ENCODE results near the gene KIRREL2. TPM values are rescaled to one million over a fixed set of nuclear protein-coding genes. Genes with fewer than 3 reads are reported as not detected.
"Not testable (repeated sequence)": the region's sequence is repeated elsewhere in the genome, so short reads cannot be mapped to it uniquely, and the experiment has no call there.

Gene KIRREL2
- total RNA-seq, 5 donors from 2014 or later (not counting 1 experiment from before 2014, with no cell fraction given) = 0.16 to 0.28 (median 0.25) TPM

DNA sequence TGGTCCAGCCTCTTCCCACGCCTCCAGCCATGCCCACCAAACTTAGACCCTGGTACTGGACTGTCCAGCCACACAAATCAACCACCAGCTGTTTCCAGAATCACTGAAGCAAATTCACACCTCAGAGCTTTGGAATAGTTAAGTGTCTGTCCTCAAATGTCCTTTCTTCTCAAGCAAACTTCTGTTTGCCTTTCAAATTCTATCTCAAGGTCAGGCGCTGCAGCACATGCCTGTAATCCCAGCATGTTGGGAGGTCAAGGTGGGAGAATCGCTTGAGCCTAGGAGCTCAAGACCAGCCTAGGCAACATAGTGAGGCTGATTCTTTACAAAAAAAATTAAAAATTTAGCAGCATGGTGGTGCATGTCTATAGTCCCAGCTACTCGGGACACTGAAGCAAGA is 24.7 kb upstream of the KIRREL2 start:
- Mint-ChIP-seq H3K9me3 (no peaks in the 10 kb centered on the region), H3K36me3 (no peaks in the 10 kb centered on the region), H3K27me3 (peaks cover 27 to 61% of the 10 kb centered on the region in 2 donors), H3K27ac (no peak overlapping the region), H3K4me1 (no peaks in the 10 kb centered on the region), H3K4me3 (no peak overlapping the region)
- no peak overlapping the region for H3K27ac ChIP-seq (ENCODE audit: low read length)
- H3K4me1 ChIP-seq (ENCODE audit: control insufficient read depth in 1 of 2, extremely low read depth in 1 of 2, insufficient read depth in 2 of 2, low read length in 2 of 2) = no peaks in the 10 kb centered on the region
- peaks cover 0 to 67% of the 10 kb centered on the region in 2 experiments for H3K27me3 ChIP-seq (replicated peaks in 1 of 2; ENCODE audit: control insufficient read depth in 2 of 2, extremely low read depth in 1 of 2, insufficient read depth in 2 of 2, low read length in 1 of 2)
- ATAC-seq (replicated peaks in 1 of 4) = no peak
- no peaks in the 10 kb centered on the region for H3K36me3 ChIP-seq (ENCODE audit: control insufficient read depth in 2 of 2, extremely low read depth in 1 of 2, insufficient read depth in 1 of 2, low read length in 1 of 2)
- ChIA-PET POLR2A (no interaction called here), CTCF (no interaction called here)
- no peak overlapping the region for H3K4me3 ChIP-seq (ENCODE audit: control insufficient read depth in 1 of 2, extremely low read depth in 1 of 2, low read length in 1 of 2)
- H3K9me3 ChIP-seq = no peaks in the 10 kb centered on the region
- 33% methylated on average over 1 of the region's 4 CpGs for WGBS (ENCODE audit: insufficient coverage)
- DNase-seq = no peak

DNA sequence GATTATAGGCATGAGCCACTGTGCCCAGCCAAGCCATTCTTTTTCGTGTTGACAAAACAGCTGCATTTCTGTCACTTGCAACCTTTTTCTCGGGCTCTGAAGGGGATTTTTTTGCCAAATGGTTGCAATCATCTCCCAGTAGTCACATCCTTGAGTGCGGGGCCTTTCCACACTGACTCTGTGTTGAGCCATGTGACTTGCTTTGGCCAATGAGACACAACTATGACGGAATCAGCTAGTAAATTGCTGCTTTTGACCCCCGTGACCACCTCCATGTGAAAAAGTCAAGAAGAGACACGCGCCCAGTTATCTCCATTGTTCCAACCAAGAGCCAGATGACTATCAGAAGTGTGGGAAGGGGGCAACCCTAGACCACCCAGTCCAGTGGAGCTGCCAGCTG is 22.7 kb upstream of the KIRREL2 start:
- no peaks in the 10 kb centered on the region for H3K36me3 ChIP-seq (ENCODE audit: control insufficient read depth in 2 of 2, extremely low read depth in 1 of 2, insufficient read depth in 1 of 2, low read length in 1 of 2)
- no peak overlapping the region for H3K4me3 ChIP-seq (ENCODE audit: control insufficient read depth in 1 of 2, extremely low read depth in 1 of 2, low read length in 1 of 2)
- H3K4me3 Mint-ChIP-seq = no peak overlapping the region
- DNase-seq (no peak), ATAC-seq (replicated peaks in 1 of 4) (no peak)
- no peak overlapping the region for H3K27ac ChIP-seq (ENCODE audit: low read length)
- H3K4me1 Mint-ChIP-seq = no peaks in the 10 kb centered on the region
- H3K4me1 ChIP-seq (ENCODE audit: control insufficient read depth in 1 of 2, extremely low read depth in 1 of 2, insufficient read depth in 2 of 2, low read length in 2 of 2) = no peaks in the 10 kb centered on the region
- POLR2A ChIA-PET = no interaction called here
- H3K27ac Mint-ChIP-seq = no peak overlapping the region
- peaks cover 22 to 52% of the 10 kb centered on the region in 2 donors for H3K27me3 Mint-ChIP-seq
- peaks cover 0 to 65% of the 10 kb centered on the region in 2 experiments for H3K27me3 ChIP-seq (replicated peaks in 1 of 2; ENCODE audit: control insufficient read depth in 2 of 2, extremely low read depth in 1 of 2, insufficient read depth in 2 of 2, low read length in 1 of 2)
- no peaks in the 10 kb centered on the region for H3K9me3 ChIP-seq
- WGBS (ENCODE audit: insufficient coverage) = 55% methylated on average over 3 of the region's 7 CpGs
- CTCF ChIA-PET = no interaction called here
- H3K36me3 Mint-ChIP-seq = no peaks in the 10 kb centered on the region
- peaks cover 0 to 2% (median 0%) of the 10 kb centered on the region in 3 donors for H3K9me3 Mint-ChIP-seq

DNA sequence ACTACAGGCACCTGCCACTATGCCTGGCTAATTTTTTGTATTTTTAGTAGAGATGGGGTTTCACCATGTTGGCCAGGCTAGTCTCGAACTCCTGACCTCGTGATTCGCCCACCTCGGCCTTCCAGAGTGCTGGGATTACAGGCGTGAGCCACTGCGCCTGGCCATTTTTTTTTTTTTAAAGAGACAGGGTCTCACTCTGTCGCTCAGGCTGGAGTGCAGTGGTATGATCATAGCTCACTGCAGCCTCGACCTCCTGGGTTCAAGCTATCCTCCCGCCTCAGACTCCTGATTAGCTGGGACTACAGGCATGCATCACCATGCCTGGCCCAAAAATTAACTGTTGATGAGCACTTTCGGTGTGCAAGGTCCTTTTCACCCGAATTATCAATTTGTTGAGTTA is 20.6 kb upstream of the KIRREL2 start:
- H3K36me3 Mint-ChIP-seq; ATAC-seq (replicated peaks in 1 of 4); H3K4me3 ChIP-seq (ENCODE audit: control insufficient read depth in 1 of 2, extremely low read depth in 1 of 2, low read length in 1 of 2); DNase-seq; H3K36me3 ChIP-seq (ENCODE audit: control insufficient read depth in 2 of 2, extremely low read depth in 1 of 2, insufficient read depth in 1 of 2, low read length in 1 of 2); H3K27ac ChIP-seq (ENCODE audit: low read length); H3K9me3 Mint-ChIP-seq; H3K4me1 Mint-ChIP-seq; H3K9me3 ChIP-seq; H3K4me1 ChIP-seq (ENCODE audit: control insufficient read depth in 1 of 2, extremely low read depth in 1 of 2, insufficient read depth in 2 of 2, low read length in 2 of 2); H3K27ac Mint-ChIP-seq; H3K4me3 Mint-ChIP-seq; CTCF ChIA-PET: not testable (repeated sequence)
- WGBS (ENCODE audit: insufficient coverage) = 65% methylated on average over 11 of the region's 11 CpGs
- H3K27me3 Mint-ChIP-seq = peaks cover 20 to 39% of the 10 kb centered on the region in 2 donors
- peaks cover 0 to 52% of the 10 kb centered on the region in 2 experiments for H3K27me3 ChIP-seq (replicated peaks in 1 of 2; ENCODE audit: control insufficient read depth in 2 of 2, extremely low read depth in 1 of 2, insufficient read depth in 2 of 2, low read length in 1 of 2)
- POLR2A ChIA-PET = interaction anchor here in 1 of 2 donors (0.7 kb wide), 1 partner anchor 10 kb away, joined by 3 read pairs; no protein-coding TSS in a partner anchor

DNA sequence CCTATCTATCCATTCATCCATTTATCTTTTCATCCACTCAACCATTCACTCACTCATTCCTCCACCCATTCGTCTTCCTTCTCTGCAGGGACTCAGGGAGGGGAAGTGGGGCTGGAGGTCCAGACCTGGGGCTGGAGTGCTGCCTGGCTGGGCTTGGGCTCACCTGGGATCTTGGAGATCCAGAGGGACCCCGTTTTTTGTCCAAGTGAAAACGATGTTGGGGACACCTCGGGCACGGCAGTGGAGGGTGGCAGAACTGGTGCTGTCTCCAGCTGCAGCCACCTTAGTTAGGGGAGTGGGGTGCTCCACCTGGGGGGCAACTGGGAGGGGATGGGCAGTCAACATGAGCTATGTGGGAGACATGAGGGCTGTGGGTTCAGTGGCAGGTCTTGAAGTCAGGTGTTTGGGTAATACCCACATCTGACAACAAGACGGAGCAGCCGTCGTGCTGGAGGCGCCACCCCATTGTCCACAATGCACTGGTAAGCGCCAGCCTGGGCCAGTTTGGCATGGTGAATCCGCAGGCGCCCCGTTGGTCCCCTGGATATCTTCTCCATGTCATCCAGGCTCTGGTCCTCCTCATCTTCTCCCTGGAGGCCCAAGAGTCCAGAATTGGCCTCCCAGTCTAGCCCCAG is 14.6 kb upstream of the KIRREL2 start:
- Mint-ChIP-seq H3K36me3 (no peaks in the 10 kb centered on the region), H3K27me3 (peaks cover 41 to 60% of the 10 kb centered on the region in 2 donors), H3K9me3 (peaks cover 0 to 5% (median 4%) of the 10 kb centered on the region in 3 donors), H3K4me1 (peaks cover 20 to 25% (median 22%) of the 10 kb centered on the region in 3 donors), H3K27ac (no peak overlapping the region), H3K4me3 (no peak overlapping the region)
- ATAC-seq (replicated peaks in 1 of 4) (no peak), DNase-seq (no peak)
- Histone ChIP-seq H3K27ac (ENCODE audit: low read length) (no peak overlapping the region), H3K27me3 (replicated peaks in 1 of 2; ENCODE audit: control insufficient read depth in 2 of 2, extremely low read depth in 1 of 2, insufficient read depth in 2 of 2, low read length in 1 of 2) (peaks cover 18 to 55% of the 10 kb centered on the region in 2 experiments), H3K9me3 (no peaks in the 10 kb centered on the region), H3K4me1 (ENCODE audit: control insufficient read depth in 1 of 2, extremely low read depth in 1 of 2, insufficient read depth in 2 of 2, low read length in 2 of 2) (peaks cover 0 to 21% of the 10 kb centered on the region in 2 experiments), H3K36me3 (ENCODE audit: control insufficient read depth in 2 of 2, extremely low read depth in 1 of 2, insufficient read depth in 1 of 2, low read length in 1 of 2) (no peaks in the 10 kb centered on the region), H3K4me3 (ENCODE audit: control insufficient read depth in 1 of 2, extremely low read depth in 1 of 2, low read length in 1 of 2) (no peak overlapping the region)
- POLR2A ChIA-PET = no interaction called here
- CTCF ChIA-PET = no interaction called here
- 81% methylated on average over 8 of the region's 13 CpGs for WGBS (ENCODE audit: insufficient coverage)

DNA sequence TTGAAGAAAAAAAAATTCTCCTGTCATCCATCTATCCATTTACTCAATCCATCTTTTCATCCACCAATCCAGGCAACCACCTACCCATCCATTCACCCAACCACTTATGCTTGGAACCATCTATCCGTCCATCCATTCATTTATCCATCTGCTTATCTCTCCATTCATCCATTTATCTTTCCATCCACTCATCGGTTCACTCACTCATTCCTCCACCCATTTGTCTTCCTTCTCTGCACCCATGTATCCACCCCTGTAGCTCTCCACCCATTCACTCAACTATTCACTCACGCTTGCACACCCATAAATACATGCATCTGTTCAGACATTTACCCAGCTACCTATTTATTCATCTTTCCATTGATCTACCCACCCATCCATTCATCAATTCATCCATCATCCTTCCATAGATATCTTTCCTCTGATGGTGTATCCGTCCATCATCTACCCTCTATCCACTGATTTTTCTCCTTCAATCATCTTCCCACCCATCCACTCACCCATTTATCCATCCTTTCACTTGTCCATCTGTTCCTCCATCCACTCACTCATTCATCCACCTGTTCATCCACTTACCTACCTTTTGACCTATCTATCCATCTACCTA is 13.9 kb upstream of the KIRREL2 start:
- Mint-ChIP-seq H3K4me1 (peaks cover 20 to 25% (median 22%) of the 10 kb centered on the region in 3 donors), H3K27me3 (peaks cover 41 to 62% of the 10 kb centered on the region in 2 donors), H3K9me3 (peaks cover 0 to 5% (median 4%) of the 10 kb centered on the region in 3 donors), H3K27ac (no peak overlapping the region), H3K4me3 (no peak overlapping the region), H3K36me3 (no peaks in the 10 kb centered on the region)
- H3K4me1 ChIP-seq (ENCODE audit: control insufficient read depth in 1 of 2, extremely low read depth in 1 of 2, insufficient read depth in 2 of 2, low read length in 2 of 2) = peaks cover 0 to 21% of the 10 kb centered on the region in 2 experiments
- H3K9me3 ChIP-seq = no peaks in the 10 kb centered on the region
- ChIA-PET CTCF (no interaction called here), POLR2A (no interaction called here)
- 86% methylated on average over 4 of the region's 4 CpGs for WGBS (ENCODE audit: insufficient coverage)
- ATAC-seq (replicated peaks in 1 of 4) = no peak
- no peak for DNase-seq
- H3K27ac ChIP-seq (ENCODE audit: low read length) = no peak overlapping the region
- no peaks in the 10 kb centered on the region for H3K36me3 ChIP-seq (ENCODE audit: control insufficient read depth in 2 of 2, extremely low read depth in 1 of 2, insufficient read depth in 1 of 2, low read length in 1 of 2)
- H3K4me3 ChIP-seq (ENCODE audit: control insufficient read depth in 1 of 2, extremely low read depth in 1 of 2, low read length in 1 of 2) = no peak overlapping the region
- H3K27me3 ChIP-seq (replicated peaks in 1 of 2; ENCODE audit: control insufficient read depth in 2 of 2, extremely low read depth in 1 of 2, insufficient read depth in 2 of 2, low read length in 1 of 2) = peaks cover 18 to 60% of the 10 kb centered on the region in 2 experiments

DNA sequence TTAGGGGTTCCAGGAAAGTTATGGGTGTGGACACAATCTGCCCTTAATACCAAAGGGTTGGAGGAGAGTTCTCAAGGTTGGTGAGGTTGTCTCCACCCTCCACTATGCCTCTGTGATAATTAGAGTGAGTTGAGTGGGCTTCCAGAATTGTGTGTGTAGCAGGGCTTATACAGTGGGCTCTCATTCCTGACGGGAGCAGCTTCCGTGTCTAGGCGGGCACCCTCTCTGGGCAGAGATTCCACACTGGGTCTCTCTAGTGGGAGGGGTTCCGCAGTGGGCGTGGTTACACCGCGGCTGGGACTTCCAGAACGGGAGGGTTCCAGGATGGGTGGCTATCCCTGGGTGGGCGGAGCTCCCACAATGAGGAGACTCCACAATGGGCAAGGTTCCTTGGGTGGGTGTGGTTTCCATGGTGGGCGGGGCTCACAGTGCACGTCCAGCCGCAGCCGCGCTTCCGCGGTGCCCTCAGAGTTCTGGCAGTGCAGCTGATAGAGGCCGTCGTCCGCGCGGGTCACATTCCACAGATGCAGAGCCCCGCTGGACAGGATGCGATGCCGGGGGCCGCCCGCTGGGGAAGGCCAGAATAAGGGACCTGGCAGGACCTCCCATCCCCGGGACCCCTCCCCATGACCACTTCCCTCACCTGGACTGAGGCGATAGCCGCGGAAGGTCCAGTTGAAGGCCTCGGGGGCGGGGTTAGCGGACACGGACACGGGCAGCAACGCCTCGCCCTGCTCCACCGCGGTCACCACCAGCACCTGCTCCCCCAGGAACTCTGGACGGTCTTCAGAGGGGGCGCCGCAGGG is 12.8 kb upstream of the KIRREL2 start:
- 12% methylated on average over 34 of the region's 42 CpGs for WGBS (ENCODE audit: insufficient coverage)
- H3K4me1 Mint-ChIP-seq = peaks cover 20 to 25% (median 22%) of the 10 kb centered on the region in 3 donors
- H3K9me3 ChIP-seq = no peaks in the 10 kb centered on the region
- ChIA-PET POLR2A (no interaction called here), CTCF (no interaction called here)
- peak overlapping the region in 1 of 3 donors; percentile 82 for H3K4me3 Mint-ChIP-seq
- H3K27ac ChIP-seq (ENCODE audit: low read length) = no peak overlapping the region
- H3K27ac Mint-ChIP-seq = no peak overlapping the region
- H3K36me3 ChIP-seq (ENCODE audit: control insufficient read depth in 2 of 2, extremely low read depth in 1 of 2, insufficient read depth in 1 of 2, low read length in 1 of 2) = no peaks in the 10 kb centered on the region
- no peak overlapping the region for H3K4me3 ChIP-seq (ENCODE audit: control insufficient read depth in 1 of 2, extremely low read depth in 1 of 2, low read length in 1 of 2)
- H3K4me1 ChIP-seq (ENCODE audit: control insufficient read depth in 1 of 2, extremely low read depth in 1 of 2, insufficient read depth in 2 of 2, low read length in 2 of 2) = peaks cover 0 to 21% of the 10 kb centered on the region in 2 experiments
- DNase-seq (no peak), ATAC-seq (replicated peaks in 1 of 4) (no peak)
- peaks cover 0 to 5% (median 3%) of the 10 kb centered on the region in 3 donors for H3K9me3 Mint-ChIP-seq
- no peaks in the 10 kb centered on the region for H3K36me3 Mint-ChIP-seq
- H3K27me3 Mint-ChIP-seq = peaks cover 46 to 70% of the 10 kb centered on the region in 2 donors
- peaks cover 20 to 65% of the 10 kb centered on the region in 2 experiments for H3K27me3 ChIP-seq (replicated peaks in 1 of 2; ENCODE audit: control insufficient read depth in 2 of 2, extremely low read depth in 1 of 2, insufficient read depth in 2 of 2, low read length in 1 of 2)
